ENCODE data around the gene SPOCK1.

SPOCK1 gene

GRCh38 chr5:137216976-137217598, 282.0 kb downstream of the SPOCK1 start:
- no peak for DNase-seq

GRCh38 chr5:137215780-137216179, 283.3 kb downstream of the SPOCK1 start:
- no peak for DNase-seq

- DNase-seq = no peak
These were observed 283.9 kb downstream of the SPOCK1 start for GRCh38 chr5:137215261-137215660.

- DNase-seq = no peak
These were observed 284.5 kb downstream of the SPOCK1 start for GRCh38 chr5:137214446-137215189.

- no peak for DNase-seq
These were observed 286.7 kb downstream of the SPOCK1 start for GRCh38 chr5:137212471-137212870.

GRCh38 chr5:137209232-137209809, 289.8 kb downstream of the SPOCK1 start:
- no peak for DNase-seq

- DNase-seq = no peak
These were observed 291.9 kb downstream of the SPOCK1 start for GRCh38 chr5:137207023-137207760.

GRCh38 chr5:137206030-137206715, 293.0 kb downstream of the SPOCK1 start:
- DNase-seq = no peak

- DNase-seq = no peak
These were observed 293.7 kb downstream of the SPOCK1 start for GRCh38 chr5:137205231-137206027.

GRCh38 chr5:137203011-137203632, 296.0 kb downstream of the SPOCK1 start:
- DNase-seq = no peak

GRCh38 chr5:137201876-137202275, 297.2 kb downstream of the SPOCK1 start:
- no peak for DNase-seq

GRCh38 chr5:137200906-137201700, 298.0 kb downstream of the SPOCK1 start:
- DNase-seq = no peak

- DNase-seq = no peak
These were observed 299.2 kb downstream of the SPOCK1 start for GRCh38 chr5:137199966-137200365.

GRCh38 chr5:137199201-137199600, 299.9 kb downstream of the SPOCK1 start:
- DNase-seq = no peak

- DNase-seq = no peak
These were observed 303.6 kb downstream of the SPOCK1 start for GRCh38 chr5:137195483-137195882.

GRCh38 chr5:137194300-137194699, 304.8 kb downstream of the SPOCK1 start:
- no peak for DNase-seq

- no peak for DNase-seq
These were observed 306.8 kb downstream of the SPOCK1 start for GRCh38 chr5:137192293-137192743.

GRCh38 chr5:137191179-137191578, 307.9 kb downstream of the SPOCK1 start:
- no peak for DNase-seq

- DNase-seq = no peak
These were observed 308.7 kb downstream of the SPOCK1 start for GRCh38 chr5:137190441-137190840.

GRCh38 chr5:137190031-137190430, 309.1 kb downstream of the SPOCK1 start:
- no peak for DNase-seq

- DNase-seq = no peak
These were observed 310.6 kb downstream of the SPOCK1 start for GRCh38 chr5:137188566-137188965.

Measured in activated T-cell treated with anti-CD3 and anti-CD28 coated beads for 4 hours (primary cell).